Dedifferentiated amniotic fluid mesenchymal stem cell (primary cell): ENCODE data around the gene MYOM1.
"Not testable (repeated sequence)": the region's sequence is repeated elsewhere in the genome, so short reads cannot be mapped to it uniquely, and the experiment has no call there.

Experiments
- DNase-seq: peaks from one replicate; pipeline ENCODE4 v3.0.0-alpha.2; 2016; ENCODE audit errors: extremely low spot score

Gene MYOM1

GRCh38 chr18:3220868-3221267 is 1.1 kb upstream of the MYOM1 start:
- DNase-seq: not testable (repeated sequence)

- no peak for DNase-seq
These were observed 532 bp downstream of the MYOM1 start for GRCh38 chr18:3219241-3219630.

- DNase-seq: no peak
These were observed 949 bp downstream of the MYOM1 start for GRCh38 chr18:3218819-3219218.

GRCh38 chr18:3217948-3218647 is 1.7 kb downstream of the MYOM1 start:
- no peak for DNase-seq

- DNase-seq: no peak
These were observed 2.8 kb downstream of the MYOM1 start for GRCh38 chr18:3216987-3217386.

GRCh38 chr18:3214855-3215637 is 4.7 kb downstream of the MYOM1 start:
- no peak for DNase-seq

GRCh38 chr18:3213300-3214059 is 6.3 kb downstream of the MYOM1 start:
- DNase-seq: no peak

GRCh38 chr18:3212657-3213056 is 7.1 kb downstream of the MYOM1 start:
- no peak for DNase-seq

GRCh38 chr18:3211236-3211992 is 8.4 kb downstream of the MYOM1 start:
- no peak for DNase-seq

GRCh38 chr18:3209859-3210569 is 9.8 kb downstream of the MYOM1 start:
- no peak for DNase-seq

- no peak for DNase-seq
These were observed 12.2 kb downstream of the MYOM1 start for GRCh38 chr18:3207565-3207964.

GRCh38 chr18:3205239-3205638 is 14.5 kb downstream of the MYOM1 start:
- no peak for DNase-seq

GRCh38 chr18:3199942-3200645 is 19.7 kb downstream of the MYOM1 start:
- no peak for DNase-seq

- not testable (repeated sequence) for DNase-seq
These were observed 21.4 kb downstream of the MYOM1 start for GRCh38 chr18:3198260-3198860.

- no peak for DNase-seq
These were observed 24.7 kb downstream of the MYOM1 start for GRCh38 chr18:3194947-3195612.

GRCh38 chr18:3193331-3193730 is 26.4 kb downstream of the MYOM1 start:
- no peak for DNase-seq

- no peak for DNase-seq
These were observed 27.0 kb downstream of the MYOM1 start for GRCh38 chr18:3192752-3193151.

- no peak for DNase-seq
These were observed 27.5 kb downstream of the MYOM1 start for GRCh38 chr18:3192286-3192685.

- DNase-seq: no peak
These were observed 29.2 kb downstream of the MYOM1 start for GRCh38 chr18:3190610-3191009.

GRCh38 chr18:3189884-3190283 is 29.9 kb downstream of the MYOM1 start:
- DNase-seq: no peak
